GM23338 (cell line): ENCODE data around the gene RAD50.

Source experiments
- CREB1 ChIP-seq: fragments of 250-450 bp; sonication (Bioruptor Pico); IDR thresholded peaks from 2 replicates; pipeline ENCODE4 v1.5.0; 2020; ENCODE audit warnings: low read depth, mild to moderate bottlenecking, moderate library complexity
- EZH2 ChIP-seq: fragments of 200-600 bp; sonication (generic); IDR thresholded peaks from one replicate; pipeline ENCODE4 v1.8.0; 2017; ENCODE audit warnings: antibody characterized with exemption, mild to moderate bottlenecking, low read depth; ENCODE audit not compliant: unreplicated experiment
- EZH2phosphoT487 ChIP-seq: fragments of 200-600 bp; sonication (generic); IDR thresholded peaks from one replicate; pipeline ENCODE4 v1.8.1; 2018; ENCODE audit warnings: antibody characterized with exemption; ENCODE audit not compliant: unreplicated experiment
- POLR2AphosphoS5 ChIP-seq: IDR thresholded peaks from 2 replicates; pipeline ENCODE4 v1.6.1; 2016; ENCODE audit warnings: antibody characterized with exemption, low read depth
- TF ChIP-seq, protein P1 (sequence below), 2 experiments: fragments of 200-600 bp in 1 of 2; sonication (generic) in 1 of 2; conservative IDR thresholded peaks; 2 replicates each; pipeline versions ENCODE4 v1.5.1 to v1.6.1; 2016 to 2017; ENCODE audit warnings: antibody characterized with exemption in 2 of 2, low read depth in 2 of 2, mild to moderate bottlenecking in 2 of 2, moderate library complexity in 1 of 2
- TF ChIP-seq, protein P2 (sequence below): IDR thresholded peaks from 2 replicates; pipeline ENCODE4 v1.6.1; 2016; ENCODE audit warnings: antibody characterized with exemption

DNA sequence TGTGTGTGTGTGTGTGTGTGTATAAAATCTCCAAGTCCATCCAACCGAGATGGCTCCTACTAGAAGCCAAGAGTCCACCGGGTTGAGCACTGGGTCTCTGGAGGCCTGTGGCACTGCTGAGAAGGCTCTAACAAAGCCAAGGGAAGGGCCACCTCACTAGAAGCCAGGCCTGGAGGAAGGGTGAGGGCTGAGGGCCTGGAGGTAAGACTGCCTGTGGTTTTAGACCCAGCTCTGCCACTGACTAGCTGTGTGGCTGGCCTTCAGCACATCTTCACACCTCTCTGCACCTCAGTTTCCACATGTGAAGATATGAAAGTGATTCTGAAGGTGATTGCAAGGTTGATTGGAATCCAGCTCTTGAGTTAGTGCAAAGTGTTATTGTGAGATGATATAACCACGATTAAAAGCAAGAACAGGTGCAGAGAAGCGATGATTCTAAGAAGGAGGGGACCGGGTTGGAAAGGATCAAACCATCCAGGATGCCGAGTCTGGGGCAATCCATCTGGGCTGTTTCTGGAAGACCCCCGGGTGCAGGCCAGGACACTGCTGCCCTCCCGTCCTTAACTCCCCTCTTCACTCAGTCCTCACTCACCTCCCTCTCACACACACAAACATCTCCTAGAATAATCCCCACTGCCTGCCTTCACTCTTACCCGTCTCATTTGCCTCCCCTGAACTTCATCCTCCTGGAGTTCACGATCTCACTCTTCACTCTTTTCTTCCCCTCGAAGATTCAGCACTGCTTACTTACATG is 119.3 kb downstream of the RAD50 start:
- no peak for TF ChIP-seq POLR2AphosphoS5
- TF ChIP-seq, protein P1, sequence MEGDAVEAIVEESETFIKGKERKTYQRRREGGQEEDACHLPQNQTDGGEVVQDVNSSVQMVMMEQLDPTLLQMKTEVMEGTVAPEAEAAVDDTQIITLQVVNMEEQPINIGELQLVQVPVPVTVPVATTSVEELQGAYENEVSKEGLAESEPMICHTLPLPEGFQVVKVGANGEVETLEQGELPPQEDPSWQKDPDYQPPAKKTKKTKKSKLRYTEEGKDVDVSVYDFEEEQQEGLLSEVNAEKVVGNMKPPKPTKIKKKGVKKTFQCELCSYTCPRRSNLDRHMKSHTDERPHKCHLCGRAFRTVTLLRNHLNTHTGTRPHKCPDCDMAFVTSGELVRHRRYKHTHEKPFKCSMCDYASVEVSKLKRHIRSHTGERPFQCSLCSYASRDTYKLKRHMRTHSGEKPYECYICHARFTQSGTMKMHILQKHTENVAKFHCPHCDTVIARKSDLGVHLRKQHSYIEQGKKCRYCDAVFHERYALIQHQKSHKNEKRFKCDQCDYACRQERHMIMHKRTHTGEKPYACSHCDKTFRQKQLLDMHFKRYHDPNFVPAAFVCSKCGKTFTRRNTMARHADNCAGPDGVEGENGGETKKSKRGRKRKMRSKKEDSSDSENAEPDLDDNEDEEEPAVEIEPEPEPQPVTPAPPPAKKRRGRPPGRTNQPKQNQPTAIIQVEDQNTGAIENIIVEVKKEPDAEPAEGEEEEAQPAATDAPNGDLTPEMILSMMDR (conservative IDR thresholded peaks at IDR 0.05; ENCODE audit: low read depth in 2 of 2): no peak
- no peak for TF ChIP-seq EZH2phosphoT487
- TF ChIP-seq, protein P2, sequence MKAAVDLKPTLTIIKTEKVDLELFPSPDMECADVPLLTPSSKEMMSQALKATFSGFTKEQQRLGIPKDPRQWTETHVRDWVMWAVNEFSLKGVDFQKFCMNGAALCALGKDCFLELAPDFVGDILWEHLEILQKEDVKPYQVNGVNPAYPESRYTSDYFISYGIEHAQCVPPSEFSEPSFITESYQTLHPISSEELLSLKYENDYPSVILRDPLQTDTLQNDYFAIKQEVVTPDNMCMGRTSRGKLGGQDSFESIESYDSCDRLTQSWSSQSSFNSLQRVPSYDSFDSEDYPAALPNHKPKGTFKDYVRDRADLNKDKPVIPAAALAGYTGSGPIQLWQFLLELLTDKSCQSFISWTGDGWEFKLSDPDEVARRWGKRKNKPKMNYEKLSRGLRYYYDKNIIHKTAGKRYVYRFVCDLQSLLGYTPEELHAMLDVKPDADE: no peak
- no peak for TF ChIP-seq EZH2
- no peak for TF ChIP-seq CREB1
